Vagina (tissue), 2 donors: ENCODE measurements around the gene BACE1. TPM values are rescaled to one million over a fixed set of nuclear protein-coding genes. Genes with fewer than 3 reads are reported as not detected.

Source experiments
- DNase-seq, 2 donors: peaks; one replicate each; pipeline ENCODE4 v3.0.0-alpha.2; 2017; ENCODE audit errors: extremely low spot score in 2 of 2
- H3K27ac ChIP-seq: fragments of 200-600 bp; sonication (generic); one replicate; pipeline ENCODE4 v1.5.1; 2019
- H3K27me3 ChIP-seq: fragments of 200-600 bp; sonication (generic); one replicate; pipeline ENCODE4 v1.5.1; 2019
- H3K36me3 ChIP-seq, 2 donors: fragments of 200-600 bp; sonication (generic); one replicate each; pipeline ENCODE4 v1.5.1; 2017 to 2019
- H3K4me1 ChIP-seq: fragments of 200-600 bp; sonication (generic); one replicate; pipeline ENCODE4 v1.5.1; 2019
- H3K4me3 ChIP-seq, 2 donors: fragments of 200-600 bp; sonication (generic); 1 replicate in 1 of 2; 2 replicates in 1 of 2; pipeline ENCODE4 v1.5.1; 2016 to 2019
- H3K9me3 ChIP-seq: fragments of 200-600 bp; sonication (generic); one replicate; pipeline ENCODE4 v1.5.1; 2019
- CTCF ChIP-seq, 3 experiments: fragments of 450-650 bp in 2 of 3; fragments of 200-600 bp in 1 of 3; sonication (generic) in 1 of 3; IDR thresholded peaks; one replicate each; pipeline ENCODE4 v1.5.1; 2017 to 2019; ENCODE audit warnings: antibody characterized with exemption in 3 of 3, mild to moderate bottlenecking in 2 of 3, moderate library complexity in 2 of 3
- POLR2A ChIP-seq, 2 donors: fragments of 450-650 bp; IDR thresholded peaks; one replicate each; pipeline ENCODE4 v1.6.1; 2017; ENCODE audit warnings: antibody characterized with exemption in 2 of 2, mild to moderate bottlenecking in 2 of 2, moderate library complexity in 2 of 2
- POLR2AphosphoS5 ChIP-seq, 2 donors: sonication (generic); formaldehyde crosslinking; IDR thresholded peaks; one replicate each; pipeline ENCODE4 v1.9.0; 2017; ENCODE audit warnings: antibody characterized with exemption in 2 of 2, mild to moderate bottlenecking in 2 of 2, low read depth in 1 of 2; ENCODE audit not compliant: insufficient read depth in 1 of 2
- intact Hi-C: fragments of 100-400 bp; cut with DNase I; formaldehyde crosslinking; loops from one replicate; pipeline ENCODE4 v1.15.1; 2023
- total RNA-seq: library from RNA; depleted of rRNA; stranded (reverse); fragments of >200 nt; gene quantifications from one replicate; pipeline ENCODE4 v1.2.3, GENCODE V29; 2016

The BACE1 gene
- total RNA-seq, 1 donor from 2014 or later = 25.8 TPM

GRCh38 chr11:117302228-117302627, 13.8 kb downstream of the BACE1 start:
- no peaks in the 10 kb centered on the region for H3K27me3 ChIP-seq
- H3K27ac ChIP-seq = no peak overlapping the region
- DNase-seq = no peak
- TF ChIP-seq POLR2AphosphoS5 (IDR thresholded peaks at IDR 0.05; ENCODE audit: insufficient read depth in 1 of 2, low read depth in 1 of 2) (no peak), POLR2A (IDR thresholded peaks at IDR 0.05) (no peak), CTCF (IDR thresholded peaks at IDR 0.05) (no peak)
- H3K36me3 ChIP-seq = no peaks in the 10 kb centered on the region
- intact Hi-C loops = no loop called here
- no peaks in the 10 kb centered on the region for H3K9me3 ChIP-seq
- H3K4me1 ChIP-seq = peaks cover 20% of the 10 kb centered on the region
- no peak overlapping the region for H3K4me3 ChIP-seq

- intact Hi-C loops = no loop called here
- Histone ChIP-seq H3K36me3 (no peaks in the 10 kb centered on the region), H3K27ac (peak overlapping the region; percentile 33), H3K4me3 (peak overlapping the region in 1 of 2 donors; percentile 27), H3K9me3 (no peaks in the 10 kb centered on the region), H3K27me3 (no peaks in the 10 kb centered on the region), H3K4me1 (peaks cover 20% of the 10 kb centered on the region)
- TF ChIP-seq CTCF (IDR thresholded peaks at IDR 0.05) = no peak
- no peak for TF ChIP-seq POLR2A (IDR thresholded peaks at IDR 0.05)
- TF ChIP-seq POLR2AphosphoS5 (IDR thresholded peaks at IDR 0.05; ENCODE audit: insufficient read depth in 1 of 2, low read depth in 1 of 2) = no peak
- DNase-seq = no peak
Measured at GRCh38 chr11:117300773-117301172, 15.3 kb downstream of the BACE1 start.

- peak overlapping the region; percentile 60 for H3K27ac ChIP-seq
- intact Hi-C loops = no loop called here
Measured at GRCh38 chr11:117300283-117300663, 15.8 kb downstream of the BACE1 start.

GRCh38 chr11:117299351-117300282, 16.4 kb downstream of the BACE1 start:
- DNase-seq = no peak
- Histone ChIP-seq H3K36me3 (peaks cover 0 to 6% of the 10 kb centered on the region in 2 donors), H3K4me1 (peaks cover 20% of the 10 kb centered on the region), H3K27ac (peak overlapping the region; percentile 60), H3K9me3 (no peaks in the 10 kb centered on the region), H3K27me3 (no peaks in the 10 kb centered on the region), H3K4me3 (peak overlapping the region; percentile 27 to 29)
- intact Hi-C loops = no loop called here
- TF ChIP-seq POLR2AphosphoS5 (IDR thresholded peaks at IDR 0.05; ENCODE audit: insufficient read depth in 1 of 2, low read depth in 1 of 2) = no peak

More at GRCh38 chr11:117300283-117300663, 15.8 kb downstream of the BACE1 start:
- Histone ChIP-seq H3K4me3 (peak overlapping the region; percentile 27 to 29), H3K36me3 (peaks cover 0 to 1% of the 10 kb centered on the region in 2 donors), H3K9me3 (no peaks in the 10 kb centered on the region), H3K27me3 (no peaks in the 10 kb centered on the region), H3K4me1 (peaks cover 20% of the 10 kb centered on the region)
- no peak for TF ChIP-seq CTCF (IDR thresholded peaks at IDR 0.05)
- TF ChIP-seq POLR2AphosphoS5 (IDR thresholded peaks at IDR 0.05; ENCODE audit: insufficient read depth in 1 of 2, low read depth in 1 of 2) = peak in 1 of 2 donors; percentile 41
- no peak for DNase-seq

- Histone ChIP-seq H3K4me1 (peaks cover 20% of the 10 kb centered on the region), H3K4me3 (no peak overlapping the region), H3K27me3 (no peaks in the 10 kb centered on the region), H3K9me3 (no peaks in the 10 kb centered on the region), H3K27ac (no peak overlapping the region), H3K36me3 (peaks cover 0 to 6% of the 10 kb centered on the region in 2 donors)
- DNase-seq = no peak
- TF ChIP-seq POLR2A (IDR thresholded peaks at IDR 0.05) (no peak), POLR2AphosphoS5 (IDR thresholded peaks at IDR 0.05; ENCODE audit: insufficient read depth in 1 of 2, low read depth in 1 of 2) (no peak), CTCF (IDR thresholded peaks at IDR 0.05) (no peak)
- intact Hi-C loops = no loop called here
Measured at GRCh38 chr11:117298195-117298594, 17.9 kb downstream of the BACE1 start.
